ENCODE measurements around the gene OR2B2.
A peak's percentile ranks its signal among the peaks of the same experiment; 100 is the strongest.
"Not testable (repeated sequence)": the region's sequence is repeated elsewhere in the genome, so short reads cannot be mapped to it uniquely, and the experiment has no call there.

Gene OR2B2

GRCh38 chr6:27911956-27912446 is at the start of gene OR2B2:
TSS of gene OR2B2 (minus strand) at chr6:27912396. CDS start at chr6:27912319, 77 bp downstream.
- no peak for DNase-seq

GRCh38 chr6:27957516-27957915 is 45.3 kb upstream of the OR2B2 start:
- DNase-seq = no peak

GRCh38 chr6:27956941-27957340 is 44.7 kb upstream of the OR2B2 start, which contains the start of gene OR2B6:
TSS of gene OR2B6 (plus strand) at chr6:27957241. CDS start at chr6:27957241, 0 bp downstream.
- DNase-seq = no peak

GRCh38 chr6:27951040-27951439 is 38.8 kb upstream of the OR2B2 start:
- DNase-seq = no peak

GRCh38 chr6:27948237-27948636 is 36.0 kb upstream of the OR2B2 start:
- DNase-seq = no peak

GRCh38 chr6:27943072-27943471 is 30.9 kb upstream of the OR2B2 start:
- not testable (repeated sequence) for DNase-seq

- DNase-seq = no peak
Observed at GRCh38 chr6:27940766-27941165, 28.6 kb upstream of the OR2B2 start.

- DNase-seq = no peak
Observed at GRCh38 chr6:27931209-27931608, 19.0 kb upstream of the OR2B2 start.

- DNase-seq = not testable (repeated sequence)
Observed at GRCh38 chr6:27929930-27930329, 17.7 kb upstream of the OR2B2 start.

GRCh38 chr6:27928041-27928440 is 15.8 kb upstream of the OR2B2 start:
- not testable (repeated sequence) for DNase-seq

GRCh38 chr6:27924179-27924578 is 12.0 kb upstream of the OR2B2 start:
- DNase-seq = no peak

- no peak for DNase-seq
Observed at GRCh38 chr6:27922949-27923348, 10.8 kb upstream of the OR2B2 start.

GRCh38 chr6:27908017-27908416 is 4.2 kb downstream of the OR2B2 start:
- DNase-seq = no peak

- DNase-seq = peak; percentile 80 to 90 (median 86)
Observed at GRCh38 chr6:27902335-27903314, 9.6 kb downstream of the OR2B2 start.

GRCh38 chr6:27901801-27902200 is 10.4 kb downstream of the OR2B2 start:
- no peak for DNase-seq

- DNase-seq = not testable (repeated sequence)
Observed at GRCh38 chr6:27900197-27900596, 12.0 kb downstream of the OR2B2 start.

- DNase-seq = no peak
Observed at GRCh38 chr6:27899543-27899942, 12.7 kb downstream of the OR2B2 start.

GRCh38 chr6:27897580-27898206 is 14.5 kb downstream of the OR2B2 start:
- no peak for DNase-seq

- no peak for DNase-seq
Observed at GRCh38 chr6:27896398-27896796, 15.8 kb downstream of the OR2B2 start.

- peak; percentile 79 to 88 (median 84) for DNase-seq
Observed at GRCh38 chr6:27894839-27895762, 17.1 kb downstream of the OR2B2 start.

GRCh38 chr6:27893836-27894807 is 18.1 kb downstream of the OR2B2 start:
- peak; percentile 95 to 97 (median 97) for DNase-seq
